GM19467 (cell line): Measurements from ENCODE around the gene H2BK1.

Experiments used
- ATAC-seq: cut with Tn5 transposase; IDR thresholded peaks from one replicate; pipeline ENCODE4 v1.9.1; 2021; ENCODE audit warnings: mild to moderate bottlenecking, moderate library complexity; ENCODE audit not compliant: unreplicated experiment

Gene H2BK1

DNA sequence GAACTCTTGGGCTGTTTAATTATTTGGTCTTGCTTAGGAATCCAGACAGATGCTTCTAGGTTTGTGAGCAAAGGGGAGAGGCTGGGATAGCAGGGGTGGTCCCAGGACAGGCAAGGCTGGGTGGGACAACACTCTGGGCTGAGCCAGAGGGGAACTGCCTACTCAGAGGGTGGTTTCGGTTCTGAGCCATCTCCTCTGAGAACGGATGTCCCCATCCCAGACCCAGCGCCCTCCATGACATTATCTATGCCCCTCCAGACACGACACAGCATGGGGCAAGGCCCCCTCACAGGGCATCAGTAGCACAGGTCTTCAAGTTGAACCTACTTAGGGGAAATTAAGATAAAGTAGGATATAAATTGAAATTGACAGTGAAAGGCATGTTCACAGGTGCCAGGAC lies 30.3 kb downstream of the H2BK1 start:
- no peak for ATAC-seq

DNA sequence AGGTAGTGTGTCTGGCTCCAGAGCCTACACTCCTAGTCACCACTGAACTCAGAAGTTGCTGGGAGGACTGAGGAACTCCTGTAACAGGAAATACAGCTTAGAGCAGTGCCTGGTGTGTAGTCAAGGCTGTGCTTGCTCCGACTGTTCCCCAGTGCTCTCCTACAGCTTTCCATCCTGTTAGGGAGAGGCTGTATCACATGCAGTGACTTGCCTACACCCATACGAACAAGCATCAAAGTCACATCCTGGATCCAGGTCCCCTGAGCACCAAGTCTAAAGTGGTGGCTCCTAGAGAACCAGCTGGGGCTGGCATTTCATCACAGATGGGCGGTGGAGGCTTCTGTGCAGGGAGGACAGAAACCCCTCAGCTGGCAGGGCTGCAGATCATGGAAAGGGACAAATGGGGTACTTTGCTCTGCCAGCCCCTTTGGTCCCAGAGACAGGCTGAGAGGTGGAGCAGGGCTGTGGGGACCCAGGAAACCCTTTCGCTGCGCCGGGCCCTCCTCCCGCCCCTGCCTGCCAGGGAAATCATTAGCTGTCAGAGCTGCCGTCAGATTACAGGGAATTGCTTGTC lies 30.9 kb downstream of the H2BK1 start:
- ATAC-seq: no peak

DNA sequence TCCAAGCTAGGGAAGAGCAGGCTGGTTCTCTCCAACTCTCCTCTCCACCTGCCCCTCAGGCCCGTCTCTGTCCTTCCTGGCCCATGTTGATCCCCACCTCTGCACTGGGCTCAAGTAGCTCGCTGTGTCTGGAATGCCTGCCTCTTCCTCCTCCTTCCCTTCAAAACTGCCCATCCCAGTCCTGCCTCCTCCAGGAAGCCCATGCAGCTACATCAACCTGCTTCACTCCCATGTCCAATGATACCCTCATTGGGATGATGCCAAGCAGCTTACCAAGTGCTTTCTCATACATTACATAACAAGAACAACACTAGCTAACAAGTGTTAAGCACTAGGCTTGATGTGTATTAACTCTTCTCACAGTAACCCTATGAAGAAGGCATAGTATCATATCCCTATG lies 31.5 kb downstream of the H2BK1 start:
- ATAC-seq: no peak

DNA sequence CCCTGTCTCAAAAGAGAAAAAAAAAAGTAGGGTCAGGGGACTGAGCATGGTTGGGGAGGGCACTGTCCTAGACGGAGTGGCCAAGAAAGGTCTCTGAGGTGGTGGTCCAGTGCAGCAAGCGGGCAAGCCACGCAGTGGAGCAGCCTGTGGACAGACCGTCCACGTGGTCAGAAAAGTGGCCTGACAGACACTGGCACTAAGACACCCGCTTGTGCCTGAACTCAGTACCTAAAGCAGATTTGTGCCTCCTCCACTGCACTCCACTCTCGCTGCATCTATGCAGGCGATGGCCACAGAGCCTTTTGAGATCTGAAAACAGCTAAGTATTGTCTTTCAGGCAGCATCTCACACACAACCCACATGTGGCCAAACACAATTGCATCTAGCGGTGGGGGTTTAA lies 32.1 kb downstream of the H2BK1 start:
- ATAC-seq: no peak

DNA sequence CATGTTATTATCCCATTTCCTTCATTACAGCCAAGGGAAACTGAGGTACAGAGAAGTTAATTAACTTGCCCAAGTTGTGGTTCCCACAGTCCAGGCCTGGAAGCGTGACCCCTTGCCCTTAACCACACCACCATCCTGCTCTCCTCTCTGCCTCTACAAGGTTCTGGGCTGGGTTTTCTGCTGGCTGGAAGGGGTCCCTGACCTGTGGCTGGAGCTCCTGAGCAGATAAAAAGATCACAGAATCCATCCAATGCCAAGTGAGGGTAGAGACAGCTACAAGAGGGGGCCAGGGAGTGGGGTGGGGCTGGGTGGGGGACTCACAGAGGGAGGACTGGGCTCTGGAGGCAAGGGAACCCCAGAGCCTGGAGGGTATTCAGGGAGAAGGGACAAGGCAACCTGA lies 33.0 kb downstream of the H2BK1 start:
- ATAC-seq: no peak

DNA sequence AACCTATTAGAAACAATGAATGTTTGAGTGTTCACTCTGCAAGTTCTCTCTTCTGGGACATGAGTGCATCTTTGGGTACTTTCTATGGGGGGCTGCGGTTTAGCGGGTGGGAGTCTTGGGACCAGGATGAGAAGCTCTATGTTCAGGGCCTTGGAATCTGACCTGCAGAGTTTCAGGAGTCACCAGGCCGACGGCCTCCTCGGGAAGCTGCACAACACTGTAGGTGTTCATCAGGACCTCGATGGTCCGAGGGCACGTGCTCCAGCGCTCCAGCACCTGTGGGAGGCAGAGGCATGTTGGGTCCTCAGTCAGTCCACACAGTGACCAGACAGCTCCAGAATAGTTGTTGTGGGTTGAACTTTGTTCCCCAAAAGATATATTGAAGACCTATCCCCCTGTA lies 33.9 kb downstream of the H2BK1 start:
- ATAC-seq: no peak

DNA sequence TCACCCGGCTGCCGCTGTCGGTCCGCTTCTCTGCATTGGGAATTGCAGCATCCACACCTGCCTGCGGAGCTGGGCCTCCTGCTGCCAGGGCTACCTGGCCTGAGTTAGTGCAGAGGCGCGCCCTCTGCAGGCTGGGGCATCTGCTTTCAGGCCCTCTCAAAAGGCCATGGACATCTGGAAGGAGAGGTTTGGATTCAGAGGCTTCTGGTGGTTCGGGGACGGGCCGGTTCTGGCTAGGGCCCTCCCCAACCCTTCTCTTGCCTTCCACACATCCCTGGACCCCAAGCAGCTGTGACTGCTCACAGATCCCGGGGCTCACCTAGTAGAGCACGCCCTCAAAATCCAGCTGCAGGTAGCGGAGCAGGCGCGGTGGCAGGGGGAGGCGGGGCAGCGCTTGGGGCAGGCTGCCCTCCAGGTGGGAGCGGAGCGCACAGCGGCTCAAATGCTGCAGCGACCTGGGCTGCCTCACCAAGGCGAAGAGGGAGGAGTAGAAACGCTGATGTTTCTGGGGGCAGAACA lies 34.4 kb downstream of the H2BK1 start:
- no peak for ATAC-seq

DNA sequence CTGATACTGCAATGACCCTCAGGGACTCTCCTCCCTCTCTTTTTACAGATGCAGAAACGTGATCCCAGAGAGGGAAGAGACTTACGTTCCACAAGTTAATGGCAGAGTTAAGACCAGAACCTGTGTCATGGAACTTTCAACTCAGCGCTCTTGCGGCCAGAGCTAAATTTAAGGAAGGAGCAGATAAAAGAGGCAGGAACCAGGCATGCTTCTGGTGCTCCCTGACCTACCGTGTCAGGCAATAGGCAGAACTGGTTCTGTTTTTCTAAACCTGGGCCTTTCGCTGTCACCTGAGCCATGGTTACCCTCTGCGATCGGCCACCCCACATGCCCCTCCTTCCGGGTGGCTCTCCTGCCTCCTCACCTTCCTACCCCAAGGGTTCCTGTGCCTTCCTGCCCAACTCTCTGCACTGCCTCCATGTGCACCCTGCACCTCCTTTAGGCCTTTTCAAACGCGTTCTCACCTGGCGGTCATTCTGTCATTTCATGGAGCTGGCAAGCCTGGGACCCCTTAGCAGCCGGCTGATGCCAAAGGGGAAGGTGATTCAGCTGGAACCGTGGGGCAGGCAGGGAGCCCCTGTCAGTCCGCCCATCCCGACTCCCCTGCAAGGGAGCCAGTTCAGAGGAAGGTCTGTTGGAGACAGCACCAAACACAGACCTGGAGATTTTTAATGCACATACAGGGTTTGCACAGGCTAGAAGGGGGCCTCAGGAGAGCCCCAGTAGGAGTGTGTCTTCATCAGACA lies 35.1 kb downstream of the H2BK1 start:
- ATAC-seq: no peak

DNA sequence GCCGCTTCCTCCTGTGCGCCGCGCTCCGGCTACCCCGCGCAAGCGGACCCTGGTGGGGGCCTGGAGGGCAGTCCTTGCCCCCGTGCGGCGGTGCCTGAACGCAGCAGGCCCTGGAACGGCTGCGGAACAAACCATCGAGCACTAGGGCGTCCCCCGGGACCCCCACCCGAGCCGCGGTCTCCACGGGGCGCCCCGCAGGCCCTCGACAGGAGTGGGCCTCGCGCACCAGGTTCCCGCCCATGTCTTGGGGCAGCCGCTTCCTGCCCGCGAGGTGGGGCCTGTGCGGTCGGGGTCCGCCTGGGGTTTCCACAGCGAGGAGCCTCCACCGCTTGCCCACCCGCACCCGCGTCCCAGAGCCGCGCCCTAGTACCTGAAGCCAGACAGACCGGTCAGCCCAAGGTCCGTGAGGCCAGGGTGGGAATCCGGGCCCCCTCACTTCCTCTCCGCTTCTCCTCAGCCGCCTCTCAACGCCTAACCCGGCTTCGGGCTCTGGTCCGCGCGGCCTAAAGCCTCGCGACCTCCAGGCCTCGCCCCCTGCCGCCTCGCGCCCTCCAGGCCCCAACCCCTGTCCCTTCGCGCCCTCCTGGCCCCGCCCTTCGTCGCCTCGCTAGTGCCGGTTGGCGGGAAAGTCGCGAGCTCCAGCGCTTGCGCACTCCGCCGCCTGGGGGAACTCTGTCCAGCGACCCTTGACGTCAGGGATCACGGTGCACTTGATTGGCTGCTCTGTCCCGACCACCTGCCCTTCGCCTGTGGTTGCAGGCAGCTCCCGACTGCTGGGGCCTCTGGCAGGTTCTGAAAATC lies 35.8 kb downstream of the H2BK1 start:
- no peak for ATAC-seq

DNA sequence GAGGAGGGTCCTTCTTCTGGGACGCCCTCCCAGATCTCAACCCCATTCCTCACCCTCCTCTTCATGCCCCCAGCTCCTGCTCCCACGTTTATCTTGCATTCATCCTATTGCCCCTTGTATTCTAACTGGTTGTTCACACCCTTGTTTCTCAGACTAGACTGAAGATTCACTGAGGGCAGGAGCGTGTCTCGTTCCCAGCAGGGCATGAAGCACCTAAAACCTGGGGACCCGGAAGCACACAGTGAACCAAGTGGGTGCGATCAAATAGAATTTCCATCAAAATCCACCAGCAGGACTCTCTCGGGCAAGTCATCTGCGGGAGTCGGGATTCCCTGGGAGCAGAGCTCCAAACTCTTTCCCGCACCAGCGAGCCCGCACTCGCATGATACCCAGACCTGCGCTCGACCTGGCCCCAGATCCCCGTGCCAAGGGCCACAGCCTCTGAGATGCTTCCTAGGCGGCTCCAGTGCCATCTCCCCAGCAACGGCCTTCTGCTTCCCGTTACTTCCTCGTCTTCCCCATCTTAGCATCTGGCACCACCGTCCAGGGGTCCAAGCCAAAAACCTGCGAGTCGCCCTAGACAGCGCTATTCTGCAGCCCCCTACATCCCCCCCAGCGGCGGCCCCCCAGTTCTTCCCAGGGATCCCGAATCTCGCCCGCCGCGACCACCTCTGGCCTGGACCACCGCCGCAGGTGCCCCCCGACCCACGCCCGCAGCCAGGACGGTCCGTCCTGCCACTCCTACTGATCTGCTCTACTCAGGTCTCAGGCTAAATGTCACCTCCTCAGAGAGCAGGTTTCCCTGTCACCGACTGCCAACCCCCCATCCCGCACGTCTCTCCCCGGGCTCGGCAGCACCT lies 36.7 kb downstream of the H2BK1 start:
- ATAC-seq: no peak

DNA sequence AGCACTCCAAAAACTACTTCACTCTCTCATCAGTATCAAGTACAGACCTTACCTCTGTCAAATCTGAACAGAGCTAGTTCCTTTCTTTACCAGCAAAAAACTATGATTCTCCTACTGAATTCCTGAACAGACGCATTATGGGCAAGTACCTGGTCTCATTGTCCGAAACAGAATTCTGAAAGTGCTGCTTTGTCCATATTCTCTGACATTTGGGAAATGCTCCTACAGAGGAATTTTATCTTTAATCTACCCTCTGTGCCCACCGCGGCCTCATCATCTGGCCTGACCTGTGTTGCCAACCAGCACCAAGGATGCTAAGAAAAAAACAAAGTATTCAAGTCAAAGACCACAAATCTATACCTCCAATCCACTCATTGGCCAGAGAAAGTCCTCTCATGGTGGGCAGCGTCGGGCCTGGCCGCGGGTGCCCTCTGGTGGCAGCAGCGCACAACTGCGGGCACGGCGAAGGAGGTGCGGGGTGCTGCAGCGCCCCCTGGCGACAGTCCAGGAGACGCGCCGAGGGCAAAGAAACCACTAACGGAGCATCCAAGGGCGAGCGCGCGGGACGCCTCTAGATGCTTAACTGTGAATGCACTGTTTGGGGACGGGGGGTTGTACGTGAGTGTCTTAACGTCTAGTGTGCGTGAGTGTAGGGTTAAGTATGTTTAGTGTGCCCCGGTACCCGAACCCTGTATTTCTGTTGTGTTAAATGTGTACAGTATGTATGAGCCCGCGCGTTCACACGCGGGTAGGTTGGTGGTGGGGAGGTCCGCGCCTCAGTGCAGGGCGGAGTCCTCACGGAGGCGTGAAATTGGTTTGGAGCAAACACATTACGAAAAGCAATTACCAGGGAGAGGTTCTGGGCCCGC lies 37.8 kb downstream of the H2BK1 start:
- peak; percentile 73 for ATAC-seq

DNA sequence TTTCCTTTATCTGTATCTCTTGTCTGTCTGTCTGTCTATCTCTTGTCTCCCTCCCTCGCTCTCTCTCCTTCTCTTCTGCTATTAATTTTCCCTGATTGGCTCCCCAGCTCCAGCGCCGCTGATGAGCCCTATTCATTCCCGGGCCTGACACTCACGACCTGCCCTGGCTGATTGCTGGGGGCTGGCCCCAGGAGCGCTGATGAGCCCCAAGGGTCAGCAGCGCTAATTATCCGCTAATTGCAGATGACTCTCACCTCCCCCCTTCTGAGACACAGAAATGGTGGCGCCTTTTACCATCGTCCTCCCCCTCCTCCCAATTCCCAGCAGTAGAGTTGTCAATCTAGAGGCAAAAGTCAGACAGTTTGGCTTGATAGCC lies 41.5 kb downstream of the H2BK1 start:
- ATAC-seq: no peak

DNA sequence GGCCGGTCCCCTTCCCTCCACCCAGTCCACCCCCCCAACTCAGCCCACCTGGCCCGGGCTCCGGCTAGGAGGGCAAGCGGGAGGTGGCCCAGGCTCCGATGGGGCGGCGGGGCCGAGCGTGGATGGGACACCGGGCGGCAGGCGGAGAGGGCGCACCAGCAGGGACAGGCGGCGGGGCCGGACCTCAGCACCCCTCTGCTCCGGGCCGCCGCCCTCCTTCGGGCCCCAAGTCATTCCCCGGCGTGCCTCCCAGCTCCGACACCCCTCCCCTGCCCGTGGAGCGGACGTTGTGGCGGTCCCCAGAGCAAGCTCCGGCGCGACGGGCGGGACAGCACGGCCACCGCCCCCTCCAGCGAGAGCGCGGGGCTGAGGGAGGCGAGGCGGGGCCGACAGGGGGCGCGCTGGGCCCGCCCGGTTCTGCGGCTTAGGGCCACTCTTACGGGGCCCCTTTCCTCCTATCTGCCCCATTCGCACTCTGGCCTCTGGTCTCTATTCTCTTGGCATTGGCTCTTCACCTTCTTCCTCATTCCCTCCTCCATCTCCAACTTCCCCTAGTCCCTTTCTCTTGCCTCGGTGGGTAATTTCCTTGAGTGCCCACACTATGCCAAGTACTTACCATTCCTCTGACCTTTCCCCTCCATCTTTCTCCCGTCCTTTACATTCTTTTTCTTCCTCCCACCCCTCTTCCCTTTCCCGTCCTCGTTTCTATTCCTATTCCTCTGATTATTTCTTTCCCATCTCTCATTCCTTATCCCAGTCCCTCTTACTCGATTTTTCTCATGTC lies 42.1 kb downstream of the H2BK1 start:
- no peak for ATAC-seq

DNA sequence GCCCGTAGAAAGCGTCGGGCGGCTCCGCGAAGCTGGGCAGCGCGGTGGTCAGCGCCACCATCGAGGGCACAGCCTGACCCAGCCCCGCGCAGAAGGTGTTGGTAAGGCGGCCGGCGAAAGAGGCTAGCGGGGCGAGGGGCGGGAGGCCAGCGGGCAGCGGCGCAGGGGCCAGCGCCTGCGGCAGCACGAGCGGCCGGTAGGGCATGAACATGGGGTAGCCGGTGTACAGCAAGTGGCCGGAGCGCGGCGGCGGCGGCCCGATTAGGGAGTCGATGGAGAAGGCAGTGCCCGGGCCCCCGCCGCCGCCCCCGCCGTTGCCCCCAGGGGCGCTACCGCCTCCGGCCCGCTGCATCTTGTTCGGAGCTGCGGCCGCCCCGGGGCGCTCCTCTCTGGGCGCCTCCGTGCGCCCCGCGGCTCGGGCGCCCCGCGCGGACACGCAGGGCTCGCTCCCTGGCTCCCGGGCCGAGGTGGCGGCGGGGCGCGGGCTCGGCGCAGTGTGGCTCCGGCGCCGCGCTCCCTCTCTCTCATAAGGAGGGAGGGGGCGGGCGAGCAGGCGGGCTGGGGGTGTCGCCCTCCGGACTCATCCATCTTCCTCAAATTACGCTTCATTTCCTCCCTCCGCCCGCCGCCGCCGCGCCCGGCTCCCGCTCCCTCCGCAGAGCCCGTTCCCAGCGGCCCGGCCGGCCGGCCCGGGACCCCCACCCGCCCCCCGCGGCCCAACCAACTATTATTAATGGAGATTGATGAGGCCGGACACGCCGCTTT lies 42.9 kb downstream of the H2BK1 start, which contains the start of gene GBX1:
Gene GBX1, minus strand, starts transcription at position 498 of the 765 bp plus-strand sequence. Its CDS starts 146 bp downstream, at position 352.
- ATAC-seq: no peak

DNA sequence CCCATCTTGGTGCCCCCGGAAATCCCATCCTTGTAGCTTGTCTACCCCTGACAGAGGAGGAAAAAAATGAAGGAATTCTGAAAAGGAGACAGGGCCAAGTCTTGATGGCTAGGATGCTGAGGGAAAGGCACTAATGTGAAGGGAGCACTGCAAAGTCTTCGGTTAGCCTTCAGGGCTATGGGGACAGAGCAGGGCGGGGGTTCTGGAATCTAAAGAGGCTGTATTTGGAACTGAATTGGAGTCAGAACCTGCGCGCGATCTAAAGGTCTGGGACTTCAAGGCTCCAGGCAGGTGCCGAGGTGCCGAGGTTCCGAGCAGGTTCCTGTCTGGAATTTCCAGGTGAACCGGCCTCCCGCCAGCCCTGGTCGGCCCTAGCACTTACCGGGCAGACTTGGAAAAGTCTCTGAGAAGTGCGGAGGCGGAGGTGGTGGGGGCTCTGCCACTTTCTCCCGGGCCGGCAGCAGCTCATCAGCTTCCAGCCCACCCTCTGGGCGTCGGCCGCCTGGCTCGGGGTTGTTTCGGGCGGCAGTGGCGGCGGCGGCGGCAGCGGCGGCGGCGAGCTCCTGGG lies 43.6 kb downstream of the H2BK1 start:
- no peak for ATAC-seq

DNA sequence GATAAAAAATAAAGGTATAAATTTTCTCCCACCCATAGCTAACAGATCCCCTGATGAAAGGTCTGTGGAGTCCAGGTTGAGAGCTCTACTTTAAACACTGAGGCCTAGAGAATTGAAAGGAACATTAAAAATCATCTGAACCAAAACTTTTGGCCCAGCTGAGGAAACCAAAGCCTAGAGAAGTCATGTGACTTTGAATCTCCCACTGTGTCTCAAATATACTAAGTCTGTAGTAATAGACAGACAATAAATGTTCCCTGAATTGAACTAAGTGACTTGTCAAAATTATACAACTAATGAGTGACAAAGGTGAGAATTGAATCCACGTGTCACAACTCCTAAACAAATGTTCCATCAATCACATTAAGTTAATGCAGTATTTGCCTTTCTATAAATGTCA lies 48.5 kb downstream of the H2BK1 start:
- ATAC-seq: no peak
